ENCODE results near the gene RAPGEF1.

- TF ChIP-seq POLR2A (IDR thresholded peaks at IDR 0.05; ENCODE audit: low read length): no peak
- no peak for TF ChIP-seq GATA1 (IDR thresholded peaks at IDR 0.05; ENCODE audit: low read depth, low read length)
These were observed 66.3 kb downstream of the RAPGEF1 start for GRCh38 chr9:131673531-131673930.
